ENCODE results near the gene PEX11G.

PEX11G gene

GRCh38 chr19:7533281-7533885 lies 44.5 kb upstream of the PEX11G start:
- Histone ChIP-seq H3K9me3 (ENCODE audit: severe bottlenecking) (no peaks in the 10 kb centered on the region), H3K27me3 (ENCODE audit: insufficient read depth, low read depth, severe bottlenecking) (no peaks in the 10 kb centered on the region), H3K27ac (peak overlapping the region; percentile 78), H3K36me3 (peaks cover 3% of the 10 kb centered on the region; the same call in 1 of the 2 replicates), H3K4me3 (ENCODE audit: low read depth, low read length) (peak overlapping the region; percentile 80)
- TF ChIP-seq, protein P1, sequence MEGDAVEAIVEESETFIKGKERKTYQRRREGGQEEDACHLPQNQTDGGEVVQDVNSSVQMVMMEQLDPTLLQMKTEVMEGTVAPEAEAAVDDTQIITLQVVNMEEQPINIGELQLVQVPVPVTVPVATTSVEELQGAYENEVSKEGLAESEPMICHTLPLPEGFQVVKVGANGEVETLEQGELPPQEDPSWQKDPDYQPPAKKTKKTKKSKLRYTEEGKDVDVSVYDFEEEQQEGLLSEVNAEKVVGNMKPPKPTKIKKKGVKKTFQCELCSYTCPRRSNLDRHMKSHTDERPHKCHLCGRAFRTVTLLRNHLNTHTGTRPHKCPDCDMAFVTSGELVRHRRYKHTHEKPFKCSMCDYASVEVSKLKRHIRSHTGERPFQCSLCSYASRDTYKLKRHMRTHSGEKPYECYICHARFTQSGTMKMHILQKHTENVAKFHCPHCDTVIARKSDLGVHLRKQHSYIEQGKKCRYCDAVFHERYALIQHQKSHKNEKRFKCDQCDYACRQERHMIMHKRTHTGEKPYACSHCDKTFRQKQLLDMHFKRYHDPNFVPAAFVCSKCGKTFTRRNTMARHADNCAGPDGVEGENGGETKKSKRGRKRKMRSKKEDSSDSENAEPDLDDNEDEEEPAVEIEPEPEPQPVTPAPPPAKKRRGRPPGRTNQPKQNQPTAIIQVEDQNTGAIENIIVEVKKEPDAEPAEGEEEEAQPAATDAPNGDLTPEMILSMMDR (IDR thresholded peaks at IDR 0.05; ENCODE audit: low read depth, low read length), result no peak
- DNase-seq, result no peak

DNA sequence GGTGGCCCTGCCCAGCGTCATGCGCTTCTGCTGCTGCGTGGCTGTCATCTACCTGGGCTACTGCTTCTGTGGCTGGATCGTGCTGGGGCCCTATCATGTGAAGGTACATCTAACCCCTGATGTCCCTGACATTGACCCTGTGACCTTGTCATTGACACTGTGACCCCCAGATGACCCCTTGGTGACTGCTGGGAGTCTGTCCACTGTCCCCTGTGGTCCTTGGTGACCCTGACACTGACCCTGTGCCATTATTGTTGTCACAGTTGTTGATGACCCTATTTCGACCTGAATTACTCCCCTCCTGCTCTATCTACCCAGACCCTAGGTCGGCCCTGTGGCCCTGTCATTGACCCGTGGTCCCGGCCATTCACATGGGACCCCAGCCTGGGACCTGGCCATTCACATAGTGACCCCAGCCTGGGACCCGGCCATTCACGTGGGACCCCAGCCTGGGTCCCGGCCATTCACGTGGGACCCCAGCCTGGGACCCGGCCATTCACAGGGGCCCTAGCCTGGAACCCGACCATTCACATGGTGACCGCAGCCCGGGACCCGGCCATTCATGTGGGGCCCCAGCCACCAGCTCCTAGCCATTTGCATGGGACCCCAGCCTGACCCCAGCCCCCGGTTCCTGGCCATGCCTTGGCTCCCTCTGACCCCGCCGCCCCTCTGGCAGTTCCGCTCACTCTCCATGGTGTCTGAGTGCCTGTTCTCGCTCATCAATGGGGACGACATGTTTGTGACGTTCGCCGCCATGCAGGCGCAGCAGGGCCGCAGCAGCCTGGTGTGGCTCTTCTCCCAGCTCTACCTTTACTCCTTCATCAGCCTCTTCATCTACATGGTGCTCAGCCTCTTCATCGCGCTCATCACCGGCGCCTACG lies 41.0 kb upstream of the PEX11G start:
- no peaks in the 10 kb centered on the region for H3K9me3 ChIP-seq (ENCODE audit: severe bottlenecking)
- H3K4me3 ChIP-seq (ENCODE audit: low read depth, low read length), result no peak overlapping the region
- TF ChIP-seq, protein P1 (IDR thresholded peaks at IDR 0.05; ENCODE audit: low read depth, low read length), result no peak
- H3K36me3 ChIP-seq, result peaks cover 6% of the 10 kb centered on the region
- no peaks in the 10 kb centered on the region for H3K27me3 ChIP-seq (ENCODE audit: insufficient read depth, low read depth, severe bottlenecking)
- DNase-seq, result no peak
- H3K27ac ChIP-seq, result no peak overlapping the region

DNA sequence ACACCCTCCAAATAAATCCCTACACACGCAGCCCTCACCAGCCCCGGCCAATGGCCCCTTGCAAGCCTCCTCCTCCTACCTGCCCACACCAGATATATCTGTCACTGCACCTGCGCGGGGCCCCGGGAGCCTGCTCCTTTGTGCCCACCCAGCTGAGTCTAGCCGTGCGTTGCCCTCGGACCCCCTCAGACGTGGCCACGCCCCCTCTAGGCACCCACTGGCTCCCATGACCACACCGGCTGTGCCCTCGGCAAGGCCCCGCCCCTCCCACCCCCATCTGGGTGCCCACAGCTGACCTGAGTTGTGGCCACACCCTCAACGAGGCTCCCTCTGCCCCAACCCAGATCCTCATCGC lies 40.4 kb upstream of the PEX11G start:
- Histone ChIP-seq H3K27me3 (ENCODE audit: insufficient read depth, low read depth, severe bottlenecking) (no peaks in the 10 kb centered on the region), H3K27ac (no peak overlapping the region), H3K4me3 (ENCODE audit: low read depth, low read length) (no peak overlapping the region), H3K36me3 (peaks cover 6% of the 10 kb centered on the region), H3K9me3 (ENCODE audit: severe bottlenecking) (no peaks in the 10 kb centered on the region)
- TF ChIP-seq, protein P1 (IDR thresholded peaks at IDR 0.05; ENCODE audit: low read depth, low read length), result no peak
- DNase-seq, result no peak

DNA sequence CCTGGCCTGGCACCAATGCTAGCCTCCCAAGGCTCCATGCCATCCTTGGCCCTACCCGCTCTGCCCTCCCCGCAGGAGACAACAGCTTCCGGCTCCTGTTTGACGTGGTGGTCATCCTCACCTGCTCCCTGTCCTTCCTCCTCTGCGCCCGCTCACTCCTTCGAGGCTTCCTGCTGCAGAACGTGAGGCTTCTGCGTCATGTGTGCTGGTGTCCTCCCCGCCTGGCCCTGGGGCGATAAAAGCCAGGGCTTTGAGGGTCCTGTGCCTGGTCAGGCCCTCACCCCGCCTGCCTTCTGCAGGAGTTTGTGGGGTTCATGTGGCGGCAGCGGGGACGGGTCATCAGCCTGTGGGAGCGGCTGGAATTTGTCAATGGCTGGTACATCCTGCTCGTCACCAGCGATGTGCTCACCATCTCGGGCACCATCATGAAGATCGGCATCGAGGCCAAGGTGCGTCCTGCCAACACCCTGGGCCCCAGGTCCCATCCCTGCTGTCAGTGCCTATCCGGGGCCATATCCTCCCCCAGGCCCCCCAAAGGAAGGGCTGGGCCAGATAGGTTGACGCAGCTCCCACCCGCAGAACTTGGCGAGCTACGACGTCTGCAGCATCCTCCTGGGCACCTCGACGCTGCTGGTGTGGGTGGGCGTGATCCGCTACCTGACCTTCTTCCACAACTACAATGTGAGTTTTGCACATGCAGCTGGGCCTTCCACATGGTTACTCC lies 39.8 kb upstream of the PEX11G start:
- no peaks in the 10 kb centered on the region for H3K9me3 ChIP-seq (ENCODE audit: severe bottlenecking)

DNA sequence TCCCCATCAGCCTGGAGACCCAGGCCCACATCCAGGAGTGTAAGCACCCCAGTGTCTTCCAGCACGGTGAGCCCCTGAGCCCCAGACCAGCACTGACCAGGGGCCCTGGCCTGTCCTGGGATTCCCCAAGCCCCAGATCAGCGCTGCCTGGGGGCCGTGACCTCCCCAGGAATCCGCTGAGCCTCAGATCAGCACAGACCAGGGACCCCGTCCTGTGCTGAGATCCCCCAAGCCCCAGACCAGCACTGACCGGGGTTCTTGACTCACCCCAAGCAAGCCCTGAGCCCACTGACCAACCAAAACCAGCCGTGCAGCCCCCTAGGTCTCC lies 39.3 kb upstream of the PEX11G start:
- peaks cover 6% of the 10 kb centered on the region for H3K36me3 ChIP-seq
- no peaks in the 10 kb centered on the region for H3K9me3 ChIP-seq (ENCODE audit: severe bottlenecking)
- no peak overlapping the region for H3K27ac ChIP-seq
- no peaks in the 10 kb centered on the region for H3K27me3 ChIP-seq (ENCODE audit: insufficient read depth, low read depth, severe bottlenecking)
- TF ChIP-seq, protein P1 (IDR thresholded peaks at IDR 0.05; ENCODE audit: low read depth, low read length), result no peak
- no peak overlapping the region for H3K4me3 ChIP-seq (ENCODE audit: low read depth, low read length)
- DNase-seq, result no peak

More for the DNA sequence above, 39.8 kb upstream of the PEX11G start:
- Histone ChIP-seq H3K27ac (no peak overlapping the region), H3K27me3 (ENCODE audit: insufficient read depth, low read depth, severe bottlenecking) (no peaks in the 10 kb centered on the region), H3K4me3 (ENCODE audit: low read depth, low read length) (no peak overlapping the region), H3K36me3 (peaks cover 6% of the 10 kb centered on the region)
- no peak for DNase-seq
- TF ChIP-seq, protein P1 (IDR thresholded peaks at IDR 0.05; ENCODE audit: low read depth, low read length), result no peak
